K562 (cell line): ENCODE results near the gene SLC4A2. TPM values are rescaled to one million over a fixed set of nuclear protein-coding genes. Genes with fewer than 3 reads are reported as not detected.

Experiments
- CEBPG ChIP-seq, 3 experiments: fragments of 200-800 bp in 1 of 3; sonication (Bioruptor generic) in 1 of 3; sonication (generic) in 1 of 3; formaldehyde crosslinking in 1 of 3; IDR thresholded peaks in 2 of 3; conservative IDR thresholded peaks in 1 of 3; 2 replicates each; pipeline versions ENCODE4 v1.6.1 to v1.8.0; 2016 to 2022; ENCODE audit warnings: missing compliant biosample characterization in 2 of 3, missing genetic modification characterization in 2 of 3, mild to moderate bottlenecking in 1 of 3, missing genetic modification reagents in 1 of 3
- COPS2 ChIP-seq: fragments of 450-650 bp; conservative IDR thresholded peaks from 2 replicates; pipeline ENCODE4 v1.6.1; 2016; ENCODE audit warnings: mild to moderate bottlenecking, moderate library complexity
- KAT2B ChIP-seq: IDR thresholded peaks from one replicate; pipeline ENCODE4 v1.6.1; 2012; ENCODE audit warnings: low read depth, mild to moderate bottlenecking, control low read depth, inconsistent platforms, low read length, moderate library complexity
- KLF16 ChIP-seq: IDR thresholded peaks from 2 replicates; pipeline ENCODE4 v1.6.1; 2016; ENCODE audit warnings: antibody characterized with exemption
- MEF2A ChIP-seq: IDR thresholded peaks from 2 replicates; pipeline ENCODE4 v1.6.1; 2011; ENCODE audit warnings: low read depth, mild to moderate bottlenecking, low read length, moderate library complexity; ENCODE audit not compliant: control insufficient read depth
- NCOR1 ChIP-seq: fragments of 450-650 bp; IDR thresholded peaks from 2 replicates; pipeline ENCODE4 v1.6.1; 2016; ENCODE audit warnings: mild to moderate bottlenecking, moderate library complexity
- PCBP1 ChIP-seq: fragments of 200-400 bp; formaldehyde crosslinking; IDR thresholded peaks from 2 replicates; pipeline ENCODE4 v1.6.1; 2018; ENCODE audit warnings: mild to moderate bottlenecking, low read depth, low read length; ENCODE audit not compliant: poor library complexity, severe bottlenecking
- POLR2A ChIP-seq: fragments of 450-650 bp; conservative IDR thresholded peaks from 2 replicates; pipeline ENCODE4 v1.6.1; 2016
- SMARCB1 ChIP-seq: IDR thresholded peaks from 2 replicates; pipeline ENCODE4 v1.6.1; 2011; ENCODE audit warnings: improper control_type of control experiment, low read depth; ENCODE audit not compliant: insufficient read length
- ZC3H4 ChIP-seq: sonication (generic); formaldehyde crosslinking; IDR thresholded peaks from 2 replicates; pipeline ENCODE4 v1.9.0; 2021; ENCODE audit warnings: missing genetic modification reagents, borderline replicate concordance
- ZNF197 ChIP-seq: fragments of 200-800 bp; sonication (Bioruptor generic); IDR thresholded peaks from 2 replicates; pipeline ENCODE4 v1.6.1; 2016; ENCODE audit warnings: low read depth, missing genetic modification characterization, missing compliant biosample characterization
- ZNF212 ChIP-seq: fragments of 450-650 bp; formaldehyde crosslinking; IDR thresholded peaks from 2 replicates; pipeline ENCODE4 v1.4.0; 2020; ENCODE audit warnings: mild to moderate bottlenecking
- ZNF277 ChIP-seq: fragments of 250-450 bp; sonication (Bioruptor Pico); IDR thresholded peaks from 2 replicates; pipeline ENCODE4 v1.8.0; 2022; ENCODE audit warnings: inconsistent platforms, mild to moderate bottlenecking, moderate library complexity, borderline replicate concordance
- ZNF551 ChIP-seq: fragments of 250-450 bp; sonication (Bioruptor Pico); IDR thresholded peaks from 2 replicates; pipeline ENCODE4 v1.5.0; 2021; ENCODE audit warnings: mild to moderate bottlenecking, moderate library complexity
- ZNF780A ChIP-seq: fragments of 250-450 bp; sonication (Bioruptor Pico); IDR thresholded peaks from 2 replicates; pipeline ENCODE4 v1.5.0; 2021; ENCODE audit warnings: mild to moderate bottlenecking
- polyA plus RNA-seq, 8 experiments: library from polyadenylated mRNA; depleted of rRNA in 4 of 8; stranded (reverse) in 5 of 8; unstranded in 3 of 8; fragments of >200 nt; fragmentation: Nextera tagmentation in 2 of 8; fragmentation: Illumina TruSeq in 1 of 8; extraction: Ambion mirVana in 2 of 8; extraction: Trizol in 1 of 8; gene quantifications; 2 replicates each; pipeline versions ENCODE4 v1.2.1 to v1.2.3, GENCODE V29; 2011 to 2014; ENCODE audit warnings: inconsistent platforms in 1 of 8, missing spikeins in 1 of 8
- total RNA-seq, 7 experiments: library from RNA; depleted of rRNA in 6 of 7; stranded (reverse); fragments of >200 nt in 6 of 7; fragmentation: Illumina TruSeq in 2 of 7; extraction: Trizol in 2 of 7; gene quantifications; 2 replicates each; pipeline versions ENCODE4 v1.2.1 to v1.2.3, GENCODE V29; 2011 to 2021; ENCODE audit warnings: low replicate concordance in 1 of 7
- TF ChIP-seq, protein P1 (sequence below): fragments of 450-650 bp; formaldehyde crosslinking; IDR thresholded peaks from 2 replicates; pipeline ENCODE4 v1.4.0; 2022; ENCODE audit warnings: missing genetic modification characterization

Gene SLC4A2
- total and polyA plus RNA-seq, 9 of the 15 experiments (the other 6 are each of a cell fraction or from before 2014, with no cell fraction given) = 11.4 to 375 (median 130) TPM

- no peak for TF ChIP-seq ZC3H4 (CRISPR knock-in tag)
- TF ChIP-seq ZNF197 = no peak
- TF ChIP-seq, protein P1, sequence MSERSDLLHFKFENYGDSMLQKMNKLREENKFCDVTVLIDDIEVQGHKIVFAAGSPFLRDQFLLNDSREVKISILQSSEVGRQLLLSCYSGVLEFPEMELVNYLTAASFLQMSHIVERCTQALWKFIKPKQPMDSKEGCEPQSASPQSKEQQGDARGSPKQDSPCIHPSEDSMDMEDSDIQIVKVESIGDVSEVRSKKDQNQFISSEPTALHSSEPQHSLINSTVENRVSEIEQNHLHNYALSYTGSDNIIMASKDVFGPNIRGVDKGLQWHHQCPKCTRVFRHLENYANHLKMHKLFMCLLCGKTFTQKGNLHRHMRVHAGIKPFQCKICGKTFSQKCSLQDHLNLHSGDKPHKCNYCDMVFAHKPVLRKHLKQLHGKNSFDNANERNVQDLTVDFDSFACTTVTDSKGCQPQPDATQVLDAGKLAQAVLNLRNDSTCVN (CRISPR knock-in tag) = no peak
- TF ChIP-seq SMARCB1 = no peak
- no peak for TF ChIP-seq ZNF780A (CRISPR knock-in tag)
- no peak for TF ChIP-seq NCOR1
- TF ChIP-seq CEBPG (CRISPR knock-in tag; IDR thresholded peaks at IDR 0.05) = no peak
- no peak for TF ChIP-seq CEBPG (tag; conservative IDR thresholded peaks at IDR 0.05 in 1 of 2, IDR thresholded peaks at IDR 0.05 in 1 of 2)
- no peak for TF ChIP-seq ZNF551 (CRISPR knock-in tag)
- TF ChIP-seq KAT2B = no peak
- no peak for TF ChIP-seq ZNF277 (CRISPR knock-in tag)
- no peak for TF ChIP-seq KLF16
- TF ChIP-seq PCBP1 = peak; percentile 76
- TF ChIP-seq POLR2A = peak; percentile 57
- 0 out of 2 replicates have a peak, but pooled peaks have one; percentile 48 for TF ChIP-seq ZNF212
- TF ChIP-seq COPS2 = no peak
- TF ChIP-seq MEF2A = no peak
These were observed 17.7 kb downstream of the SLC4A2 start (continued) for GRCh38 chr7:151076863-151077704.
